ENCODE measurements around the gene ZGPAT.
"Not testable (repeated sequence)": the region's sequence is repeated elsewhere in the genome, so short reads cannot be mapped to it uniquely, and the experiment has no call there.

The ZGPAT gene

DNA sequence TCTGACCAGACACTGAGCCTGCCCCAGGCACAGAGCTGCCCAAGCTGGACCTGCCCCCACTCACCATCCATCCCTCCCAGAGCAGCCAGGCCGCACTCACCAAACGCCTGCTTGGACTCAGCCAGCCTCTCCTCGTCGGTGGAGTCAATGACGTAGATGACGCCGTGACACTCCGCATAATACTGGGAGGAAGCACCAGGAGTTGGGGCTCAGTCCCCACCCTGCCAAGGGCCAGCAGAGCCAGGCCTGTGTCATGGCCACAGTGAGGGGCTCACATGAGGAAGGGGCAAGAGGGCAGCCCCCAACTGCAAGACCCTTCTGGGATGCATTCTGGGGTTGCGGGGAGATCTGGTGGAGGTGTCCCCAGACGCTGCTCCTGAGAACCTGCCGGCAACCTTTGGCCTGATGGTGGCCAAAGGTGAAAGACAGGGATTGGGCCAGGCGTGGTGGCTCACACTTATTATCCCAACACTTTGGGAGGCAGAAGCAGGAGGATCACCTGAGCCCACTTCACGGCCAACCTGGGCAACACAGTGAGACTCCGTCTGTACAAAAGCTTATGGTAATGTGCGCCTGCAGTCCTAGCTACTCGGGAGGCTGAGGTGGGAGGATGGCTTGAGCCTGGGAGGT, 5.7 kb upstream of the ZGPAT start:
- no peak for DNase-seq (ENCODE audit: low read depth in 2 of 3, low spot score in 1 of 3)

DNA sequence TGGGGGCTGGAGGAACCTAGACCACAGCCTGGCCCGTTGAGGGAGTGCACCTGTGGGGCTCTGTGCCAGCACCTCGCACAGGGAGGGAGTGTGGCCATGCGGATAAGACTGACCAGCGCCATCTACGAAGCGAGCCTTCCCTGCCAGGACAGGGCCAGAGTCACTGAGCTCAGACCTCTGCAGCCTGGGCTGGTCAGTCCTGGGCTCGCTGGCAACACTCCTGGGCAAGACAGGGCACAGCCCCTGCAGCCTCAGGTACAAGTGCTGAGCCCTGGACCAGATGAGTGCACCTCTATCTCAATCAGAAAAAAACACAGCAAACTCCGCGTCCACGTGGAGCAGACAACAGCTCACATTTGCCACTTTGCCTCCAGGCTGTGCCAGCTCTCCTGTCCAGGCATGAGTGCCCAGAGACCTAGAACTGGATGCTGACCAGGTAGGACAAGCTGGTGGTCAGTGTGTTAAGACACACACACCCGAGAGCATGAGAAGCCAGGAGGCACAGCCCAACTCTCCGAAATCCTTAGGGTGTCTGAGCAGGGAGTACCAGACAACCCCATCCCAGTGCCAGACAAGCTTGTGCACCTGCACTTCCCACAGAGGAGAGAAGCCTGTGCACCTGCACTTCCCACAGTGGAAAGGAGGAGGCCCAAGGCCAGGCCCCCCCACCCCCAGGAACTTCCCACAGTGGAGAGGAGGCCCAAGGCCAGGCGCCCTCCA, 4.9 kb upstream of the ZGPAT start:
- no peak for DNase-seq (ENCODE audit: low read depth in 2 of 3, low spot score in 1 of 3)

DNA sequence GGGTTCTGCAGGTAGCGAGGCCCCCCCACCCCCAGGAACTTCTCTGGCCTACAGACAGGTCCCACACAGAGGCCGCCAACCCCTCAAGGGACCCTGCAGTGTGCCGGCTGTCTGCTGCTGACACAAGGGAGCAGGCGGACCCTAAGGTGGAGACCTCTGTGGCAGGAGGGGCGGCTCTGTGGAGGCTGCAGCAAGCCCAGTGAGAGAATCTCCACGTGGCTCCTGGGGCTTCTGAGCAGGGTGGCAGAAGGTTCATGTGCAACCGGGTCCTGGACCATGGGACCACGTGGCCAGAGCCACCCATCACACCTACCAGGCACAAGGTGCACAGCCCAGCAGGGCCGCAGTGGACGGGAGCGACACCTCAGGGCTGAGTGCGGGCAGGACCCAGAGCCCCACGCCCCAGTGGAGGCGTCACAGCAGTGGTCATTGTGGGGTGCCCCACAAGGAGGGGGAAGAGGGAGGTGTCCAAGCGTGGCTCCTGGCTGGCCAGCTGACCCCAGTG, 4.3 kb upstream of the ZGPAT start:
- DNase-seq (ENCODE audit: low read depth in 2 of 3, low spot score in 1 of 3): no peak

DNA sequence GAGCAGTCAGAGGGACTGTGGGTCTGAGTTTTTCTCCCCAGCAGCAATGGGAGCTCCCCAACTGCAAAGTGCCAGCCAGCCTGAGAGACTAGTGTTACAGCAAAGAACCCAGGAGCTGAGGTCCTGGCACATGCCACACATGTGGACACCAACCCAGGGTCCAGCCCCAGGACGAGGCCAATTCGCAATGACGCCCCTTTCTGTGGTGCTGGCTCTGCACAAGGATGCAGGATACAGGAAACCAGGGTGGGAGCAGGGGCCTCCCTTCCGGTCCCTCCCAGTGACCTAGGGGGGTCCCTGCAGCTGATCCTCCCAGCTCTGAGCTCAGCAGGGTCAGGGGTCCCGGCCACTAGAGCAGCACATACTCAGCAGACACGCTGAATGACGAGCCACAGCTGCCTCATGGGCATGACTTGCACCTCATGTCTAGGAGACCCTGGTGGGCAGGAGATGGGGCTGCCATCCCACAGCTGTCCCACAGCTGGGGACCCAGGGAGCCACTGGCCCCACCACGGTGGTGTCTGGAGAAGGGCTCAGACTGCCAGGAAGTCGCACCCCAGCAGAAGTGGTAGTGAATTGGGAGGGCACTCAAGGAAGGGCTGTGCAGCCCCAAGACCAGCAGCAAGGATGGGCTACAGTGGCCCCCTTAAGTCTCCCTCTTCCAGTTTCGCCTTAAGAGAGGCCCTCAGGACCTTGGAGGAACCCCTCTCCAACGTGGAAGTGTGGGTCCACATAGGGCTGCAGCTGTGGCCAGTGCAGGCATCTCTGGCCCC, 3.7 kb upstream of the ZGPAT start:
- DNase-seq (ENCODE audit: low read depth in 2 of 3, low spot score in 1 of 3): no peak

DNA sequence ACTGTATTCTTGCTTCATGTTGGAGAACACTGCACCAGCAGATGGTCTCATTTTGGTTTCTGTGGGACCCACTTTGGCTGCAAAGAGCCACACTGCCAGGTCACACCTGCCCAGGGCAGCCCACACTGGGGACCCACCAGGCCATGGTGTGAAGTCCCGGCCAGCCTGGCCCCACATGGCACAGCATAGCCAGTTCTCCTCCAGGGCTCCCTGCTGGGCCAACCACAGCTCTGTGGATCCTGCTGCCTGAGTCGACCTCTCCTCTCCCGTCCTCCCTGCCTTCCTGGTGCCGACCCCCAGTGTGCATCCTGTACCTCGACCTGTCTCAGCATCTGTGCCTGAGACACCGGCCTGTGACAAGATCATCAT, 3.1 kb upstream of the ZGPAT start:
- no peak for DNase-seq (ENCODE audit: low read depth in 2 of 3, low spot score in 1 of 3)

DNA sequence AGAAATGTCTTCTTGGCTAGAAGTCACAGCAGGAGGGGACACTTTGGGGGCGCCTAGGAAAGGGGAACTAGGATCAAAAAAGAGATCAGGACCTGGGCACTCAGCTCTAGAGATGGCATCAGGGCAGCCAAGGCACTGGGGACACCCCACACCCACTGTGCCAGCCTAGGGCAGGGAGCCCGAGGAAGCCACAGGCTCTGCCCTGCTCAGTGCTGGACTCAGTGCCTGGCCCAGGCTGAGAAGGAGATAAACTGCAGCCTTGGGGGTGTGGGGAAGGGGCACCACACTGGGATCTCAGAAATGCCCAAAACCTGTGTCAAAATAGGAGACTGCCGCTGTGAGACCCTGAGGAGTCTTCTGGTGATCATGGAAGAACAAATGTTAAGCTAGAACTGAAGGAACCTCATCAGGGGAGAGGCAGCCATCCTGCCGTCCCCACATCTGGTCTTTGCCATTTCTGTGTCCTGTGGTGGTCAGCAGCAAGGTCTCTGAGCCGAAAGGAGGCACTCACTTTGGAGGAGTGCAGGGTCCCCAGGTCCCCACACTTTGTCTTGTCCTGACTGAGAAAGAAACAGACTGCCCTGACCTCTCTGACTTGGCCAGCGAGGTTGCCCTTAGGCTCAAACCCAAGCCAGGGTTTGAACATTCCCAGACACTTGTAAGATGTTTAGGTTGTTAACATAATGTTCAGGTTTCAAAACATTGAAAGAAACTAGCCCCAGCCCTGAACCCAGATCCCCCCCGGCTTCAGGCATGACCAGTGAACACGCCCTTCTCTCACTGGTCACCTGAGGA, 2.4 kb upstream of the ZGPAT start:
- no peak for DNase-seq (ENCODE audit: low read depth in 2 of 3, low spot score in 1 of 3)

DNA sequence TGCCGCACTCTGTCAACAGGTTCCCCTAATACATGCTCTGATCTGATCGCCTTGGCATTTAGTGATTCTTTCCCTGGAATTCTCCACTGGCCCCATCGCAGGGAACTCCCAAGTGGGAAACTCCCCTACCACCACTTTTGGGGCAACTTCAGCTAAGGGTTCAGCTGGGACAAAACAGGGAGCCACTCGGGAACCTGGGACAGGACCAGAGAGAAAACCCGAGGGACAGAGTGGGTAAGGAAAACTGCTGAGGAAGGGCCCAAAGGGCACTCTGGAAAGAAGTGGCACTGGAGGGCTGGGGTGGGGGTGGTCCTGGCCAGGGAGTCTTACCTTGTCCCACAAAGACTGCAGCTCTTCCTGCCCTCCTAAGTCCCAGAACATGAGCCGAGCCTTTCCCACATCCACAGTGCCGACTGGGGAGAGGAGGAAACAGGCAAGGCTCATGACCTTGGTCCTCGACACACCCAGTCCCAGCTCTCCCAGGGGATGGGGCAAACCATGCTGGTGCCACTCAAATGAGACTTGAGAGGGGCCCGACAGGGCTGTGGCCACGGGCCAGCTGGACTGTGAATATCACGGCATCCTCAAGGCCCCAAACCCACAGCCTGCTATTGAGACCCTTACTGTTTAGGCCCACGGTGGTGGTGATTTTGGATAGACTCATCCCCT, 1.7 kb upstream of the ZGPAT start:
- DNase-seq (ENCODE audit: low read depth in 2 of 3, low spot score in 1 of 3): no peak

DNA sequence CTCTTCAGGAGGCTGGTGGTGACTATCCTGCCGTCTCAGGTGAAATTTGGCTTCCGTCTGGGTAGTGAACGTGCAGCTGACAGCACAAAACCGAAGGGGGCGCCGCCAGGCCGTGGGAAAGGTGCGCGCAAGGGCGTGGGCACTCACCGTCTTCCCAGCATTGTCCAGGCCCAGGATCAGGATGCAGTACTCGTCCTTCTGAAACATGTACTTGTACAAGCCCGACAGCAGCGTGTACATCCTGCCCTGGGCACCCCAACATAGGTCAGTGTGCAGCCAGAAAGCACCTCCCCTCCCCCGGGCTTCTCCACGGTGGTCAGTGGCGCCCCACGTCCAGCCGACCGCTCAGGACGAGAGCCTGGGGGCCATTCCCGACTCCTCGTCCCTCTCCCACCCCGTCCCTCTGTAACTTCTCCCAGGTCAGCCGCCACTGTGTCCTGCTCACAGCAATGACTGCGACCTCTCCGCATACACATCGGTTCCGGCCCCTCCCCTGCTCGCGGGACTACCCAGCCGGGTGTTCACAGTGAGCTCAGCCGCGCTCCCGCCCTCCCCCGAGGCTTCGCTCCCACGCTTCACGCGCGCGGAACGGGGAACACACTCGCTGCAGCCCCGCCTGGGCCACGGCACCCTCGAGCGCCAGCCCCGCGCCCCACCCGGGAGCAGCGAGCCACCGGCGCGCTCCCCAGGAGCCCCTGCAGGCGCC, 834 bp upstream of the ZGPAT start:
- DNase-seq (ENCODE audit: low read depth in 2 of 3, low spot score in 1 of 3): peak in 1 of 3 donors; percentile 55

DNA sequence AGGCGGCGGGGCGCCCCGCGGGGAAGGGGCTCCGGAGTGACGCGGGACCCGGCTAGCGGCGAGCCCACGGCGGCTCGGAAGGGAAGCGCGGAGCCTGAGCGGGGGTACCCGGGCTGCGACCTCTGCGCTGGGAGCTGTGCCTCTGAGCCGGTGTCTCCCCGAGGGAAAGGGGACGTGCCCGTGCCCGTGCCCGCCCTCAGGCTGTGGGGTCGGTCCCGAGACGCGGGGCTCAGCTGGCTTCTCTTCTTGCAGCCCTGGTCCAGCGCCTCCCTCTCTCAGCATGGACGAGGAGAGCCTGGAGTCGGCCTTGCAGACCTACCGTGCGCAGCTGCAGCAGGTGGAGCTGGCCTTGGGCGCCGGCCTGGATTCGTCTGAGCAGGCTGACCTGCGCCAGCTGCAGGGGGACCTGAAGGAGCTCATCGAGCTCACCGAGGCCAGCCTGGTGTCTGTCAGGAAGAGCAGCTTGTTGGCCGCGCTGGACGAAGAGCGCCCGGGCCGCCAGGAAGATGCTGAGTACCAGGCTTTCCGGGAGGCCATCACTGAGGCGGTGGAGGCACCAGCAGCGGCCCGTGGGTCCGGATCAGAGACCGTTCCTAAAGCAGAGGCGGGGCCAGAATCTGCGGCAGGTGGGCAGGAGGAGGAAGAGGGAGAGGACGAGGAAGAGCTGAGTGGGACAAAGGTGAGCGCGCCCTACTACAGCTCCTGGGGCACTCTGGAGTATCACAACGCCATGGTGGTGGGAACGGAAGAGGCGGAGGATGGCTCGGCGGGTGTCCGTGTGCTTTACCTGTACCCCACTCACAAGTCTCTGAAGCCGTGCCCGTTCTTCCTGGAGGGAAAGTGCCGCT, 686 bp downstream of the ZGPAT start:
- DNase-seq (ENCODE audit: low read depth in 2 of 3, low spot score in 1 of 3): no peak

DNA sequence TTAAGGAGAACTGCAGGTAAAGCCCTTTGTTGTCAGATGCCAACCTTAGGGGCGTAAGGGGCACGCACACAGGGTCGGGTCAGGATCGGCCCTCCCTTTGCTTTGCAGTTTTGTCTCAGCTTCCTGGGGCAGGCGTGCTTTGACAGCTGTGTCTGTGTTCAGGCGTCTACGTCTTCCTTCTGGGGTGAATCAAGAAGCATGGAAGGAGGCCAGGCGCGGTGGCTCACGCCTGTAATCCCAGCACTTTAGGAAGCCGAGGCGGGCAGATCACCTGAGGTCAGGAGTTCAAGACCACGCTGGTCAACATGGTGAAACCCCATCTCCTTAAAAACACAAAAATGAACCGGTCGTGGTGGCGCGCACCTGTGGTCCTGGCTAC, 1.3 kb downstream of the ZGPAT start:
- DNase-seq (ENCODE audit: low read depth in 2 of 3, low spot score in 1 of 3): no peak

DNA sequence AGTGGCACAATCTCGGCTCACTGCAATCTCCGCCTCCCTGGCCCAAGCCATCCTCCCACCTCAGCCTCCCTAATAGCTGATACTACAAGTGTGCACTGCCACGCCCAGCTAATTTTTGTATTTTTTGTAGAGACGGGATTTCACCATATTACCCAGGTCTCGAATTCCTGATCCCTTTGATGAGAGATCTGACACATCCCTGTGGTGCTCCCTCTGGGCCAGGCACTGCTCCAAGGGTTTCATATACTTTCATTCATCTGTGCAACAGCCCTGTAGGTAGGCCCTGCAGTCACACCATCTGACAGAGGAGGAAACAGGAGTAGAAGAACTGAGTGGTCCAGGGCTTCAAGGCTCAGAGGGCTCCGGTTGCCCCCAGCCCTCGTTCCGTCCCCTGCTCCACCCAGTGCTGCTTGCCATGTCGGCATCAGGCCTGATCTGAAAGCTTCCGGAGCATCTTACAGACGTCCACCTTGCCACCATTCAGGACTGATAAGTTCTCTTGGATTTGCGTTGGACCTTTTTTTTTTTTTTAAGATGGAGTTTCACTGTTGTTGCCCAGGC, 3.3 kb downstream of the ZGPAT start:
- DNase-seq (ENCODE audit: low read depth in 2 of 3, low spot score in 1 of 3): no peak

DNA sequence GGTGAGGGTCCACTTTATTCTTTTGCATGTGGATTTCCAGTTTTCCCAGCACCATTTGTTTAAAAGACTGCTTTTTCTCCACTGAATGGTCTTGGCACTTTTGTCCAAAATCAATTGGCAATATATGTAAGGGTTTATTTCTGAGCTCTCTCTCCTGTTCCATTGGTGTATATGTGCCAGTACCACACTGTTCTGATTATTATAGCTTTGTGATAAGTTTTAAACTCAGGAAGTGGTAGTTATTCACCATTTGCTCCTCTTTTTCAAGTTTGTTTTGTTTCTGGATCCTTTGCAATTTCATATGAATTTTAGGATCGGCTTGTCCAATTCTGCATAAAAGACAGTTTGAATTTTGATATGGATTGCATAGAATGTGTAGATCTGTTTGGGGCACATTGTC, 4.4 kb downstream of the ZGPAT start:
- no peak for DNase-seq (ENCODE audit: low read depth in 2 of 3, low spot score in 1 of 3)

DNA sequence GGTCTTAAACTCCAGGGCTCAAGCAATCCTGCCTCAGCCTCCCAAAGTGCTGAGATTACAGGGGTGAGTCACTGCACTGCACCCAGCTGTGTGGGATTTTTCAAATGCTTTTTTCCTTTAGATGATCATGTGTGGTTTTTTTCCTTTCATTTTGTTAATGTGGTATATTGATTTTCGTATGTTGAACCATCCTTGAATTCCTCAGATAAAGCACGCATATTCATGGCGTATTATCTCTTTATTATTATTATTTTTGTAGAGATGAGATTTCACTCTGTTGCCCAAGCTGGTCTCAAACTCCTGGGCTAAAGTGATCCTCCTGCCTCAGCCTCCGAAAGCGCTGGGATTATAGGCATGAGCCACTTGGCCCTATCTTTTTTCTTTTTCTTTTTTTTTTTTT, 7.0 kb downstream of the ZGPAT start:
- DNase-seq (ENCODE audit: low read depth in 2 of 3, low spot score in 1 of 3): no peak

DNA sequence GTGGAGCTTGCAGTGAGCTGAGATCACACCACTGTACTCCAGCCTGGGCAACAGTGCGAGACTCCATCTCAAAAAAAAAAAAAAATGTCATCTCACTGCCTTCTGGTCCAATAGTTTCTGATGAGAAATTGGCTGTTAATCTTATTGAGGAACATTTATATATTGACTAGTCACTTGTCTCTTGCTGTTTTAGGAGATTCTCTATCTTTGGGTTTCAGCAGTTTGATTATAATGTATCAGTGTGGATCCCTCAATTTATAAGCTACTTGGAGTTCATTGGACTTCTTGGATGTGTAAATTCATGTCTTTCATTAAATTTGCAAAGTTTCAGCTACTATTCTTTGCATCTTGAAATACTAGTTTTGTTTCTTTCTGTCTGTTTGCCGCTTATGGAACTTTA, 11.2 kb downstream of the ZGPAT start:
- no peak for DNase-seq (ENCODE audit: low read depth in 2 of 3, low spot score in 1 of 3)

DNA sequence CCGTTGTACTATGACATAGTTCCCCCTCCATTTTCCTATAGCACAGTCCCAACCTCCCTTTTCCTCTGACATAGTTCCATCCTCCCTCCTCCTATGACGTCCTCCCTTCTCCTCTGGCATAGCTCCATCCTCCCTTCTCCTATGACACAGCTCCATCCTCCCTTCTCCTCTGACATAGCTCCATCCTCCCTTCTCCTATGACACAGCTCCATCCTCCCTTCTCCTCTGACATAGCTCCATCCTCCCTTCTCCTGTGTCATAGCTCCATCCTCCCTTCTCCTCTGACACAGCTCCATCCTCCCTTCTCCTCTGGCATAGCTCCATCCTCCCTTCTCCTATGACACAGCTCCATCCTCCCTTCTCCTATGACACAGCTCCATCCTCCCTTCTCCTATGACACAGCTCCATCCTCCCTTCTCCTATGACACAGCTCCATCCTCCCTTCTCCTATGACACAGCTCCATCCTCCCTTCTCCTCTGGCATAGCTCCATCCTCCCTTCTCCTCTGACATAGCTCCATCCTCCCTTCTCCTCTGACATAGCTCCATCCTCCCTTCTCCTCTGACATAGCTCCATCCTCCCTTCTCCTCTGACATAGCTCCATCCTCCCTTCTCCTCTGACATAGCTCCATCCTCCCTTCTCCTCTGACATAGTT, 15.3 kb downstream of the ZGPAT start:
- not testable (repeated sequence) for DNase-seq (ENCODE audit: low read depth in 2 of 3, low spot score in 1 of 3)

DNA sequence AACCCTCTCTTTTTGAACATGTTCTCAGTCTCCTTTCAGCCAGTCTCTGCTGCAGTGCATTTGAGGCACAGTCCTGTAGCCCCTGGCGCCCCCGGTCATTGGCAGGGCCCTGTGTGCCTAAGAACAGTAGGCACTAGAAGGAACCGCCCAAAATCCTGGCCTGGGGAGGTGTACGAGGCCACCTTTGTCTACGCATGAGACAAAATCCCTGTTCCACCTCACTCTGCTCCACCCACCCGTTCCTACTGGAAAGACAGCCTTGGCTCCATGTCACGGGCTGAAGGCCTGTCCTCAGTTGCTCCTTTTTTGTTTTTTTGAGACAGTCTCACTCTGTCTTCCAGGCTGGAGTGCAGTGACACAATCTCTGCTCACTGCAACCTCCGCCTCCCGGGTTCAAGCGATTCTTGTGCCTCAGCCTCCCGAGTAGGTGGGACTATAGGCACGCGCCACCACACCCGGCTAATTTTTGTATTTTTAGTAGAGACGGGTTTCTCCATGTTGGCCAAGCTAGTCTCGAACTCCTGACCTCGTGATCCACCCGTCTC, 22.4 kb downstream of the ZGPAT start:
- not testable (repeated sequence) for DNase-seq (ENCODE audit: low read depth in 2 of 3, low spot score in 1 of 3)

DNA sequence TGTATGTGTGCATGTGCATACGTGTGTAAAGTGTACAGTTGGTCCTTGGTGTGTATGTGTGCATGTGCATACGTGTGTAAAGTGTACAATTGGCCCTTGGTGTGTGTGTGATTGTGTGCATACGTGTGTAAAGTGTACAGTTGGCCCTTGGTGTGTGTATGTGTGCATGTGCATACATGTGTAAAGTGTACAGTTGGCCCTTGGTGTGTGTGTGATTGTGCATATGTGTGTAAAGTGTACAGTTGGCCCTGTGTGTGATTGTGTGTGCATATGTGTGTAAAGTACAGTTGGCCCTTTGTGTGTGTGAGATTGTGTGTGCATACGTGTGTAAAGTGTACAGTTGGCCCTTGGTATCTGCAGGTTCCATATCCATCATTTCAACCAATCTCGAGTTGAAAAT, 23.6 kb downstream of the ZGPAT start:
- DNase-seq (ENCODE audit: low read depth in 2 of 3, low spot score in 1 of 3): no peak

Measured in stimulated activated CD4-positive, alpha-beta T cell treated with anti-CD3 and anti-CD28 coated beads, Interleukin-12 subunit alpha, Interleukin-12 subunit beta, amount 100 ng/mL, for 48 hours (primary cell).